ENCODE results near the gene SORCS2.

SORCS2 gene

DNA sequence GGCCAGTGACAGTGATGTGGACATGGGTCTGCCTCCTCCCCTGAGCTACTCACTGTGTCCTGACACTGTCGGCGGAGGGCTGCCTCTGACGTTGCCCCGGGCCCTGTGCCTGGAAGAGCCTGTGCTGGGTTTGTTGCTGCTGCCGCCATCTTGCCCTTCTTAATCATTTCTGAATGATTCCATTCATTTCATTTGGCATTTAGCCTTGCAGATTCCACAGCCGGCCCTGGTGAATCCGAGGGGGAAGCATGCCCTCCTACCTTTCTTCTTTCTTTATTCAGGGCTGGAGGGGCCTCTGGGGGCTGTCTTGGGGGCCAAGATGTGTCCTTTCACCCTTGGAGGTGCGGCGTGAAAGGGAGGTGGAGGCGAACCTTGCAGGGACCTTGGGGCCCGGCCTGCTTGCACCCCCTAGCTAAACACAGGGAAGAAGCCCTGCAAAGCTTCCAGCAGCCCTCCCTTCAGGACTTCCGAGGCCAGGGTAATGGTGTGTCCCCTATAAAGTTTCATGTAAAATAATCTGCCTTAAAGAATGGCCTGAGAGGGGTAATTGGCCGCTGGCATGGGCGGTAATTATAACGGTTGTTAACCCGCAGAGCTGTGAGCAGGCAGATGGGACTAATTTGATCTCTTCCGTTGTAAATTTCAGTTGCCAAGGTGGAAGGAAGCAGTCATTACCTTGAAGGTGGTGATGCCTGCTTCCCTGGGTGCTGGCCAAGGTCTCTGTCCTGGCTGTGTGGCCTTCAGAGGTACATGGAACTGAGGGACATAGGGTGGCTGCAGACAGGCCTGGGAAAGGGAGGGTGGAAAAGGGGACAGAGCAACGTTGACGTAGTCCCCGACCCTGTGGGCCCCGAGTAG is 150.1 kb downstream of the SORCS2 start:
- no peak for DNase-seq

DNA sequence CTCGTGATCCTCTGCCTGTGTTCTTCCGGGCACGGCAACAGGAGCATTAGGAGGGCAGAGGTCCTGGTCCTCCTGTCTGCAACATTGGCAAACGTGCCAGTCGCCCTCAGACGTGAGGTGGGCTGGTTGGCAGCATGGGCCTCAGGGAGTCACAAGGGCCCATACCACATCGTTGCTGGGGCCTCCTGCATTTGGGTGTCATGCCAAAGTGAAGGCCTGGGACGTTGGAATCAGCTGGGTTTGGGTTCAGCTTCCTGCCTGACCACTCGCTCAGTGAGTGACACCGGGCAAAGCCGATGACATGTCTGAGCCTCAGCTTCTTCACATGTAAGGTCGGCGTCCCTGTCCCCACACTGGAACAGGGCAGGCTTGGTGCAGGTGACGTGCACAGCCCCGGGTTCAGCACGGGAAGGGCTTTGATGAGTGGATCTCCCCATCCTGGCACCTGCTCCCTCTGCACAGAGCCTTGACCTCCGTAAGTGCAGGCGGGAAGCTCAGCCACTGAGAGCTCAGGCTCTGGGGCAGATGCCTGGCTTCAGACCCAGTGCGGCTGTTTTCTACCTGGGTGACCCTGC is 150.8 kb downstream of the SORCS2 start:
- DNase-seq: no peak

DNA sequence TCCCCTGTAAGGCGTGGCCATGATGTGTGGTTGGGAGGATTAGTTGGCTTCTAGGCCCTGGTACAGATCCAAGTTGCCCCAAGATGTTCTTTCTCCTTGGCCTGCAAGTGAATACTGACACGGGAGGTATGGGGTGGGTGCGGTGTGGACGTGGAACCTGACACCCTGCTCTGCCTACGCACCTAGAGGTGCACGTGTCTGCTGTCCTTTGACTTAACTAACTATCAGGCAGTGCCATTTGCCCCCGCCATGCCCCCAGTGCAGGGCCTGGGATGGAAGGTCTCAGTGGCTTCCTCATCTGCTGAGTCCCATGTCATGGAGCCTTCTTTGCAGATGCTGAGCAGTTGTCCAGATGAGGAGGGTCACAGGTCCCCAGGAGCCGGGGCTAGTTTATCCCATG is 151.6 kb downstream of the SORCS2 start:
- DNase-seq: no peak

DNA sequence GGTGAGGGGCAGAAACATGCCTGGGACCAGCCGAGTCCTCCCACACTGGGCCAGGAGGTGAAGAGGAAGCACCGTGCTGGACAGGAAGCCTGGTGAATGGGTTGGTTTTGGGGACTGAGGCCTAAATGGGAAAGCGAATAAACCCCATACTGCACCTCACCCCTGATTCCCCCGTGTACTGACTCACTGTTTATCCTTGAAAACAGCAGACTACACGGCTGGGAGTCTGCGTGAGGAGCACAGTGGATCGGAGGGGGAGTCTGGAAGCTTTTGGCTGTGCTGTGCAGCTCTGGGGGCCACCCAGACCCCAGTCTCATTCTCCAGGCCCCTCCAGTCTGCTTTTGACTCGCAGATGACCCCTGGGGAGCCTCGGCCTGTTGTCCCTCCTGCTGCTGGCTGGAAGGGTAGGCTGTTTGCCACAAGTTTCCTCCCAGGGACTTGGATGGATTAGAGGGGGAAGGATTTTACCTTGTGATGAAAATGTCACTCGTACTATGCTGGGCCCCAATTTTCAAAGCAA is 152.4 kb downstream of the SORCS2 start:
- no peak for DNase-seq

DNA sequence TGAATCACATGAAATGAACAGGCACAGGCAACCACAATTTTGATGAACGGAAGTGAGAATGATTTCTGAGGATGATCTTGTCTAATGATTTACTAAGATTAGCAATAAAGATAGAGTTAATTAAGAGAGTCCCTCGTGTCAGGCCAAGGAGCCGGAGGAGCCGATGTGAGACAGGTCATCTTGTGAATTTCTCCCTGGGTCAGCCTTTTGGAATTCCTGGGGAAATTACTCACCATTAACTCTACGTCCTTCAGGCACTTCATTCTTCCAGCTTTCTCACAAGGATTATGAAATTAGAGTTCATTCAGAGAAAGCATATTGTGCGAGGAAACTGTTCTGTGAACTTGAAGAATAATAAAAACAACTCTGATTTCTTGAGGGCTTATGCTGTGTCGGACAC is 155.6 kb downstream of the SORCS2 start:
- no peak for DNase-seq

DNA sequence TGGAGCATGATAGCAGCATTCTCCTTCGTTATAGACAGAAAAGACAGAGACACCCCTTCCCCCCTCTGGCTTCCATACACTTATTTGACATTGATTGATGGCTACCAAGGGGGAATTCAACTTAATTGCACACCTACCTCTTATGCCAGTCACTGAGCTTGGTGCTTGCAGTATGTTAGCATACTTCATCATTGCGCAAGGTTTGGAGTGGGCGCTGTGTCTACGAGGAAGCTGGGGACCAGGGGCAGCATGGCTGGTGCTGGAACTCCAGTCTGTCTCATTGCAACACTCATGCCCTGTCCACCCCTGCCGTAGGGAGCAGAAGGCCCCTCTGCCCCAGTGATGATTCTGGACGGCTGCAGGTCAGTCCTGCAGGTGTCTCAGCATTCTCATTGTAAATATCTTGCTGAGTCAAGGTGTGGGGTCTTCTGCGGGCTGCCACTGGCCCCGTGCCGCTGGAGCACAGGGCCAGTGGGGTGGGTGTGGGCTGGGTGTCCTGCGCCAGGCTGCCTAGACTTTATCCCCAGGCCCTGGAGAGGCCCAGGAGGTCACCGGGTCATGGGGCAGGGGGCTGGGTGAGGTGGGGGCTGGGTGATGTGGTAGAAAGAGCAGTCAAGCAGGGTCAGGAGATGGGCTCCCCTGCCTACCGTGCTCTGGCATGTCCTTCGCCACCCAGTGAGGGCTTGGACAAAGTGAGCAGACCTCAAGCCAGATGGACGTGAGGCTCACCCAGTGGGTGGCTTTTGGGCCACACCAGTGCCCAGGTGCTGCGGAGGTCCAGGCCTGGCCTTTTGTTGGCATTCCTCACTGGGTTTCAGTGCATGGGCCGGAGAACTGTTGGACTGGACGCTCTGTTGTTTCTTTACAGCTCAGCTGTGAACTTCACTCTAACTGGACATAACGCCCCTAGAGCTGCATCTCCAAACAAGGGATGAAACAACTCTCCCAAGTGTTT is 156.9 kb downstream of the SORCS2 start:
- no peak for DNase-seq

DNA sequence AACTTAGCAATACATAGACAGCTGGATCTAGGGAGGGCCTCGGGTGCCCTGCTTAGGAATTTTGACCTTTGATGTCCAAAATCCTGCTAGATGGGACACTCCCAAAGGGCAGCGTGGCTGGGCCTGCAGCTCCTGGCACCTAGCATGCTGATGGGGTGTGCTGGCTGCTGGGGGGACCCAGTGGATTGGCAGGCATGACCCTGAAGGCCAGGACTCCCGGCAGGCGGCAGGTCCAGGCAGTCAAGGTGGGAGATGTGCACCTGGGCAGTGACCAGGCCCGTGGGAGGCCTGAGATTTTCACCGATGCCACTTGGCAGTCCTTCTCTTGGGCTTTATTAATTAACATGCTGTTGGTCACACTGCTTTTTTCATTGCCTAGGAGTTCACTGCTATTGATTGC is 158.1 kb downstream of the SORCS2 start:
- no peak for DNase-seq

DNA sequence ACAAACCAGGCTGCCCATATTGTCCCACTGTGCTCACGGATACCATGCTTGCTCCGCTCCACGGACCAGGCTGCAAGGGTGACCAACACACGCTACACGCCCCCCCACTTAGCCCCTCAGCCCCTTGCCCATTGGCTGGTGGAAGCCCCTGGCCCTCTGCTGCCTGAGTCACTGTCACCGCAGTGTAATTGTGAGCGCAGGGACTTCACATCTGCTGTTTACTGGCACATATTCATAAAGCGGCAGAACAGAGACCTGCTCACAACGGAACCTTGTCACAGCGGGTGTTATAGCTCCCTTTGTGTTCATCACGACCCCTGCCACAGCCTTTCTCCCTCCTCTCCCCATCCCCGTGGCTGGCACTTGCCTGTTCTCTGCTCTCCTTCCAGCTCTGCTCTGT is 158.7 kb downstream of the SORCS2 start:
- DNase-seq: no peak

DNA sequence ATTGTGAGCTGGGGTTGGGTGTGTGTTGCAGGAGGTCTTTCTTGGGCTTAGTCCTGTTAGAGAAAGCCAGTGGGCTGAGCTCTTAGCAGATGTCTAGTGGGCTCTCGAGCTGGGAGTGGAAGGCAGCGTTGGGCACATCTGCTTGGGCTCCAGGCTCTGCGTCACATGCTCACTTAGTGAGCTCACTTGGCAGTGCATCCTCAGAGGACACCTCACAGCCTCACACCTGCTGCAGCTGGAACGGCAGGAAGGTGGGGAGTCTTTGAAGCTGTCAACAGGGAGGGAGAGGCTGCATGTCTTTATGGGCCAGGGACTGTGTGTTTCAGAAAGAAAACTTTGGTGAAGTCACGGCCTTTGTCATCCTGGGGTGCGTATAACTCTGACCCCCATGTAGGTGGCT is 160.1 kb downstream of the SORCS2 start:
- DNase-seq: no peak

DNA sequence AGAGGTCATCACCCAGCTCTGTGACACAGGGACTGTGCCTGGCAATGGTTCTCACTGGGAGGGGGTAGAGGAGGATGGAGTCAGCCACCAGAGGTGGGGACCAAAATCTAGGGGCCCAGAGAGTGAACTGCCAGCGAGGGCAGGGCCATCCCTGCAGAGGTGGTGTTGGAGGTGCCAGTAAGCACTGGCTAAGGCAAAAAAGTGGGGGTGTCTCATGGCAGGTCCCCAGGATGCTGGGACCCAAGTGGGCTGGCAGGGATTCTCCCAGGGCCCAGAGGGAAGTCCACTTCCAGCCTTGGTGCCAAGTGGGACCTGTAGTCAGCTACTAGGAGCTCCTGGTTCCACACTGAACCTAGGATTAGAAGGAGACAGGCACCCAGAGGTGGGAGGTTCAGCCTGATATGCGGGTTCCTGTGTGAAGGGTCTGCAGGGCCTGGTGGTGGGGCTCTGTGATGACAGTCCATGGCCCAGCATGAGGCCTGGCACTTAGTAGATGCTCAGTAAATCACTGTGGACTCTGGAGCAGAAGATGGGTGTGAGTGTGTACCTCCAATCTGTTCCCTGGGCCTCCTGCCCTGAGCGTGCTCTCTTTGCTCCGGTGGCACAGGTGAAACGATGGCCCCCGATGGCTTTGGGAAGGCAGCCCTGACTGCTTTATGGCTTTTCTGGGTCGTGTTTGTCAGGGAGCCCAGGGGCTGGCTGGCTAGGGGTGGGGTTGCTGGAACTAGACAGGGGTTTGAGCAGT is 160.9 kb downstream of the SORCS2 start:
- no peak for DNase-seq

DNA sequence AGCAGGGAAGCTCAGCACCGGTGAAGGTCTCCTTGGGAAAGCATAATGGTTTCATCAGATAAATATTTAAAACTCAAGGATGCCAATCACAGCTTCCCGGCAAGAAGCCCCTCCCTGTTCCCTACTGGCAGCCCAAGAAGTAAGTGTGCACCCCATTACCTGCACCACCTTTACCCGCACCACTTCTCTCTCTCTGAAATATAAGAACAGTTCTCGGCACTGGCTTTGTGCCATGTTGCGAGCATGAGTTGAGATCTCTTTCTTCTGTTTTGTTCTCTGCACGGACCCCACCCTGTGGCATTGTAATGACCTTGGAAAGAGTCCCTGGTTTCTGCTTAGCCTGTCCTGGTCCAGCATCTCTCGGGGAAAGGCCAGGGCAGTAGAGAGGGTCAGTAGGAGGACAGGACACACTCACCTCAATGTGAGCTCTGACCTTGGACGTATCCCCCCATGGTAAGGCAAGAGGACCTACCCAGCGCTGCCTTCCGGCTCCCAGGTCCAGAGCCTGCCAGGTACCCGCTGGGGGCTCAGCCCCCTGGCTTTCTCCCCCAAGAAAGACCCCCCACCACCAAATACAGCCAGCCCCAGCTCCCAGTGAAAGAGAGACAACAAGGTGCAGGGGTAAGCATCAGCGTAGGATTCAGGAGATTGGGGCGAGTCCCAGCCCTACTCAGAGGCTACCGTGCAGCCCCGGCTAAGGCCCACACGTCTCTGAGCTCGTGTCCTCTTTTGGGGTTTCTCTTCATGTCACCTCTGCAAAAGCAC is 161.7 kb downstream of the SORCS2 start:
- DNase-seq: no peak

DNA sequence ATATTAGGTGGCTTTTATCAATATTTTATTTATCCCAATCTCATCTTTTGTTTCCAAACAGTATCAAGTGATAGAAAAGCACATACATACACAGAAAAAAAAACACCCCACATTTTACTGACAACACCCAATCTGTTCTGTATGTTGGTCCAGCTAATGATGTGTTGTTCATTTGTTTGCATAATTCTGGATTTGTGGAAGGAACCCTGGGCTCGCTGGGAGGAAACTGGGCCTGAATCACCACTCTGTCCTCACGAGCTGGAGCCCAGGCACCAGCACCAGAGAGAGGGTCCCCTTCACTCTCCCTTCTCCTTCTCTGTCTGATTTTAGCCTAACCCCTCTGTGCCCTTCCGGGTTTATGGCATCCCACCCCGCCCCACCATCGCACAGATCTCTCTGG is 162.6 kb downstream of the SORCS2 start:
- DNase-seq: no peak

DNA sequence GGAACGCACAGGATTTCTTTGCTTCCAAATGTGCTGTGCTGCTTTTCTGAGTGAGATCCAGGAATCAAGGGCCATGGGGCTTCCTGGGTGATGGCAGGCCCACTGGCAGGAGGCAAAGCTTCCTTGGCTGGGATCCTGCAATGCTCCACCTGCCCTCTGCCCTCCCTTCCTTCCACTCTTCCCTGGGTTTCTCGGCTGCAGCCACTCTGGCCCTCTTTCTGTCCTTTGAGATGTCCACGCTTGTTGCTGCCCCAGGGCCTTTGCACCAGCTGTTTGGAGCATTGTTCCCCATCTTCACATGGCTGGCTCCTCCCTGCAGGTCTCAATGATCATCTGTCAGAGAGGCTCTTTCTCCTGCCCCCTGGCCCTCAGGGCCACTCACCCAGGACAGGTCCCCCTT is 163.5 kb downstream of the SORCS2 start:
- no peak for DNase-seq

DNA sequence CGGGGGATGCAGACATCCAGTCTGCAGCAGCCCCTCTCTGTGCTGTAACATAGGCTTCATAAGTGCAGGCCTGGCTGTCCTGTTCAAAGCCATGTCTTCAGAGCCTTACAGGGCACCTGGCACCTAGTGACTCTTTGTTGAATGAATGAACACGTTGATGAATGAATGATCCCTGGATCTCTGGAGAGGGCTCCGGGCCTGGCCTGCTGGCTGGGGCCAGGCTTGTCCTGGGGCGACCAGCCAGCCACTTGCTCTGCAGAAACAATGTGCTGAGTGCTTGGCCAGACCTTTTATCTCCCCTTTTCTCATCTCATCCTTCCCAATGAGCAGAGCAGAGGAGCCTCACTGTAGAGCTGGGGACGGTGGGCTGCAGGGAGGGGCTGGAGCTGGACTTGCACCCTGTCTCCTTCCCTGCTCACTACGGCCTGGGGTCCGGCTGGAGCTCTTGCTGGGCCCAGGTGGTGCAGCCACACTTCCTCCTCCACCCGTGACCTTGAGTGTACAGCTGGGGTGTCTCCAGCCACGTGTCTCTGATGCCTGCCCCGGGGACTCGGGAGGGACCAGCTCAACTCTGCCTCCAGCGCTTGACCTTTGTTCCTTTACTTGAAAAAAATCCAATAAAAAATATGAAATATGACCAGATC is 164.5 kb downstream of the SORCS2 start:
- no peak for DNase-seq

DNA sequence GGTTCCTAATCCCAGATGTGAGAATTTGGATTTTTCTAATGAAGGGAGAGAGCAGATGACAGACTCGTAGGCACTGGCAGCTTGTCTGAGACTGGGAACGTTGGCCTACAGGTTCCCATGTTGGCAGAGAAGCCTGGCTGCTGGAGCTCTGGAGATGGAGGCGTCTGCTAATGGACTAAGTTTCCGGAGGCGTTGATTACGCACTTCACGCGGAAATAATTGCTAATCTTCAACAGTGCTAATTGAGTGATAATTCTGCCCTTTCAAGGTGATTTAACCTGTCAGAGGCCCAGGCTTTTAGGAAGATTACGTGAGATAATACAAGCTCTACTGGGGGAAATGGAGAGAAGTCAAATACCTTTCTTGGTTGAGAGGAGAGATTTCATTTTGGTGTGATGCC is 165.0 kb downstream of the SORCS2 start:
- no peak for DNase-seq

DNA sequence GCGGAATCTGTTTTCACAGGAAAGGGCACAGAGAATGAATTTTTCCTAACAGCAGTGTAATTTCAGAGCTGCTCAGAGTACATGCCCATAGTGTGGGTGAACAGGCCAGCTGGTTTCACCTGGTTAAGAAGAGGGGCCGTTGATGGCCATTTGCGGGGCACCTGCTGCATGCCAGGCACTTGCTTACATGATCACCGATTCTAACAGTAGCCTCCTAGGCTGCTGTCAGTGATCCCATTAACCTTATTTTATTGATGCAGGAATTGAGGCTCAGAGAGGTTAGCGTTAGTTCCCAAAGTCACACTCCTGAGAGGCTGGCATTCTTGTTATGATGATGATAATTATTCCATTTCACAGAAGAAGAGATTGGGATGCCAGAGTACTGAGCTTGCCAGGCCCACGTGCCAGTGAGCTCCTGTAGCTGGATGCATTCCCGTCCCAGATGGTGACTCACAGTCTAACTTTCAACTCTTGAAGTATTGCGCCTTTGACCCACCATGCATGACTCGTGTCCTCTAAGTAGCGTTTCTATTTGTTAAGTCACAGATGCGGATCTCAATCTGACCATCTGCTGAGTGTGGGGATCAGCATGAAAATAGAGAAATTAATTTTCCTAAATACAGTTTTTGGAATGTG is 165.9 kb downstream of the SORCS2 start:
- DNase-seq: no peak

DNA sequence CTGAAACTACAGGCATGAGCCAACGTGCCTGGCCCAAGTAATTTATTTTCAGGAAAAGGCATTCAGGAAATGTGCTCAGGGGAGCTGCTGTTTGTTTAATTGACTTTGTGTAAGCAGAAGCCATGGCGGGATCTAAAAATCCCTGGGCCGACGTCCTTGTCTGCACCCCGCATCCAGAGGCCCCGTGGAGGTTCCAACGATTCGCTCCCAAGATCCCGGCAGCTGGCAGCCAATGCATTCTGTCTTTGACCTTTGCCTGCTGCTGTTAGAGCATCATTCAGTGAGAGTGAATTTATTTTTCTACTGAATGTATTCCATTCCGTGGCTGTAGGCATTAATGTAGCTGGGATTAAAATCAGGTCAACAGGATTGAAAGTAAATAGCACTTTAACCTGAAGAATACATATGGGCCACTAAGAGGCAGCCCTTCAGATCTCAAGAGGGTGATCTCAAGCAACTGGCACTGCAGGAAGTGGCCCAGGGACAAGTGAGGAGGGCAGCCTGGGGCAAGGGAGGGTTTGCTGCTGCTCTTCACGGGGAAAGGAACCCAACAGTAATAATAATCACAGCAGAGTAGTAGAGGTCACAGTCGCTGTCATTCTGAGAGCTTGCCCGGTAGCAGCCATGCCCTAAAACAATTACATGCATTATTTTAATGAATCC is 167.2 kb downstream of the SORCS2 start:
- DNase-seq: no peak

DNA sequence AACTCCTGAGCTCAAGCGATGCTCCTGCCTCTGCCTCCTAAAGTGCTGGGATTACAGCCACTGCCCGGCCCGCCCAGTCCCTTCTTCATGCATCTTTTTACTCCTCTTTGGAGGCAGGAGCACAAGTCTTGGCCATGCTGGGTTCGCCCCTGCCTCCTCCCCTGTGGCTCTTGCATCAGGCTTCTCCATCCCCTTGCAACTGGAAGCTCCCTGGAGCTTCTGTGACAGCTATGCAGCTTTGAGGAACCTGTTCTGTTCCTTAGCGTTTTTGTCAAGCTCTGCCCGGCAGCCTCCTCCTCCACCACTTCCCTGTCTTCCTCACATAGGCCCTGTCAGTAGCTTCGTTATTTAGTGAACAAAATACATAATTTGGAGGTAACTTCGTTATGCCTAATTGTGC is 168.5 kb downstream of the SORCS2 start:
- no peak for DNase-seq

DNA sequence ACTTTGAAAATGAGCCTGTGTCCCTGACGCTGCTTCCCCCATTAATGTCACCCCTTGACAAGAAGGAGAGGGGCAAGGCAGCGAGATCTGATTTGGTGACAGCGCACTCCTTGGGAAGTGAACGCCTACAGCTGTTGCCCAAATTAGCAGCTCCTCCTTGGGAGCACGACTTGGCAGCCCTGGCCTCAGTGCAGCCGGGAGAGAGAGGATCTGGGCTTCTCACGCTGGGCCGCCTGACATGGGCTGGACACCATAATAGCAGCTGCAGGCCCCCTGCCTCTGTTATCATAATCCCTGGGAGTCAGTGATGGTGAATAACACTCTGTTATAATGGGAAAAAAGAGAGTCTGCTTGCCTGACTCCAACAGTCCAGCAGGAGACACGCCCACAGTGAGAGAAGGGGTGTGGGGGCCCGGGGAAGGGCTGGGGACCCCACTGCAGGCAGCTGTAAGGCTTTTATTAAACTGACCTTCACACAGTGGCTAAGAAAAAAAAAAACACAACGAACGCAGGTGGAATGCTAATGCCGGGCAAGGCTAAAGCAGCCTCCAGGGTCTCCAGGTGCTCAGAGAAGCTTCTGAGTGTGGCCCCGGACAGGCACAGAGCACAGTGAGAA is 169.1 kb downstream of the SORCS2 start:
- DNase-seq: no peak

DNA sequence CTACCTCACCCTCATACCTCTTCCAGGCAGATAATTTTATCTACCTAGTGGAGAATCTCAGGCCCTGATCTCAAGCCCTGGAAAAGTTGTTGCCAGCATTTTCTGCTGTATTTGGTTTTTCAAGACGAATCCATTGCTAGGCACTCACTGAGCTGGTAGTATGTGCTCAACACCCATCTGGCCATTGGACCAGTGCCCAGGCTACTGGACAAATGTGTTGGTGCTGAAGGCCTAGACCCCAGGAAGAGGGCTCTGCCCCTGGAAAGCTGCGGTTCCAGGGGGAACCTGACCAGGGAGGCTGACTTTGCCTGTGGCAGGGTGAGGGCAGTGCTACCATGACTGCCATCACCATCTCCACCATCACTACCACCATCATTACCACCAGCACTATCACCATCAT is 170.0 kb downstream of the SORCS2 start:
- no peak for DNase-seq

All from NCI-H2081 treated with DMSO at 0.1 percent for 48 hours (cell line).